Spleen (tissue), 7 donors: ENCODE data around the gene HMGN2.

Experiments
- POLR2A ChIP-seq, 3 donors: fragments of 450-650 bp; IDR thresholded peaks; one replicate each; pipeline ENCODE4 v1.5.1; 2017; ENCODE audit warnings: antibody characterized with exemption in 3 of 3, mild to moderate bottlenecking in 1 of 3
- POLR2AphosphoS5 ChIP-seq, 3 donors: sonication (generic); formaldehyde crosslinking; IDR thresholded peaks; one replicate each; pipeline ENCODE4 v1.5.1; 2017; ENCODE audit warnings: antibody characterized with exemption in 3 of 3
- TF ChIP-seq, protein P1 (sequence below), 11 experiments: fragments of 200-600 bp in 7 of 11; fragments of 450-650 bp in 4 of 11; sonication (generic) in 4 of 11; IDR thresholded peaks in 8 of 11; conservative IDR thresholded peaks in 3 of 11; 1 replicate in 7 of 11; 2 replicates in 4 of 11; pipeline versions ENCODE4 v1.4.0 to v1.8.0; 2016 to 2021; ENCODE audit warnings: antibody characterized with exemption in 11 of 11, inconsistent platforms in 4 of 11, mild to moderate bottlenecking in 1 of 11
- donor health status: DM: no; HTN: no; CAD: no; lungs with moderate emphysema.
- donor health status: DM: no; HTN: no; CAD: no.
- donor health status: DM: no; HTN: no; CAD: no.

GRCh38 chr1:26469558-26469957 lies 2.7 kb upstream of the HMGN2 start:
- TF ChIP-seq, protein P1, sequence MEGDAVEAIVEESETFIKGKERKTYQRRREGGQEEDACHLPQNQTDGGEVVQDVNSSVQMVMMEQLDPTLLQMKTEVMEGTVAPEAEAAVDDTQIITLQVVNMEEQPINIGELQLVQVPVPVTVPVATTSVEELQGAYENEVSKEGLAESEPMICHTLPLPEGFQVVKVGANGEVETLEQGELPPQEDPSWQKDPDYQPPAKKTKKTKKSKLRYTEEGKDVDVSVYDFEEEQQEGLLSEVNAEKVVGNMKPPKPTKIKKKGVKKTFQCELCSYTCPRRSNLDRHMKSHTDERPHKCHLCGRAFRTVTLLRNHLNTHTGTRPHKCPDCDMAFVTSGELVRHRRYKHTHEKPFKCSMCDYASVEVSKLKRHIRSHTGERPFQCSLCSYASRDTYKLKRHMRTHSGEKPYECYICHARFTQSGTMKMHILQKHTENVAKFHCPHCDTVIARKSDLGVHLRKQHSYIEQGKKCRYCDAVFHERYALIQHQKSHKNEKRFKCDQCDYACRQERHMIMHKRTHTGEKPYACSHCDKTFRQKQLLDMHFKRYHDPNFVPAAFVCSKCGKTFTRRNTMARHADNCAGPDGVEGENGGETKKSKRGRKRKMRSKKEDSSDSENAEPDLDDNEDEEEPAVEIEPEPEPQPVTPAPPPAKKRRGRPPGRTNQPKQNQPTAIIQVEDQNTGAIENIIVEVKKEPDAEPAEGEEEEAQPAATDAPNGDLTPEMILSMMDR (IDR thresholded peaks at IDR 0.05 in 8 of 11, conservative IDR thresholded peaks at IDR 0.05 in 3 of 11): no peak
- peak in 1 of 3 donors; percentile 6 for TF ChIP-seq POLR2AphosphoS5 (IDR thresholded peaks at IDR 0.05)
- TF ChIP-seq POLR2A (IDR thresholded peaks at IDR 0.05): no peak
